NCI-H345 (cell line): ENCODE measurements around the gene KLK2.

Experiments
- DNase-seq: peaks from one replicate; lab custom pipeline; 2025; lab: John Stamatoyannopoulos, UW

The KLK2 gene

DNA sequence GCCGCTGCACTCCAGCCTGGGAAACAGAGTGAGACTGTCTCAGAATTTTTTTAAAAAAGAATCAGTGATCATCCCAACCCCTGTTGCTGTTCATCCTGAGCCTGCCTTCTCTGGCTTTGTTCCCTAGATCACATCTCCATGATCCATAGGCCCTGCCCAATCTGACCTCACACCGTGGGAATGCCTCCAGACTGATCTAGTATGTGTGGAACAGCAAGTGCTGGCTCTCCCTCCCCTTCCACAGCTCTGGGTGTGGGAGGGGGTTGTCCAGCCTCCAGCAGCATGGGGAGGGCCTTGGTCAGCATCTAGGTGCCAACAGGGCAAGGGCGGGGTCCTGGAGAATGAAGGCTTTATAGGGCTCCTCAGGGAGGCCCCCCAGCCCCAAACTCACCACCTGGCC lies at the start of gene KLK2:
TSS of gene KLK2 (plus strand) at position 384 of the 400 bp plus-strand sequence. CDS start 35 bp downstream, outside the sequence.
- no peak for DNase-seq

DNA sequence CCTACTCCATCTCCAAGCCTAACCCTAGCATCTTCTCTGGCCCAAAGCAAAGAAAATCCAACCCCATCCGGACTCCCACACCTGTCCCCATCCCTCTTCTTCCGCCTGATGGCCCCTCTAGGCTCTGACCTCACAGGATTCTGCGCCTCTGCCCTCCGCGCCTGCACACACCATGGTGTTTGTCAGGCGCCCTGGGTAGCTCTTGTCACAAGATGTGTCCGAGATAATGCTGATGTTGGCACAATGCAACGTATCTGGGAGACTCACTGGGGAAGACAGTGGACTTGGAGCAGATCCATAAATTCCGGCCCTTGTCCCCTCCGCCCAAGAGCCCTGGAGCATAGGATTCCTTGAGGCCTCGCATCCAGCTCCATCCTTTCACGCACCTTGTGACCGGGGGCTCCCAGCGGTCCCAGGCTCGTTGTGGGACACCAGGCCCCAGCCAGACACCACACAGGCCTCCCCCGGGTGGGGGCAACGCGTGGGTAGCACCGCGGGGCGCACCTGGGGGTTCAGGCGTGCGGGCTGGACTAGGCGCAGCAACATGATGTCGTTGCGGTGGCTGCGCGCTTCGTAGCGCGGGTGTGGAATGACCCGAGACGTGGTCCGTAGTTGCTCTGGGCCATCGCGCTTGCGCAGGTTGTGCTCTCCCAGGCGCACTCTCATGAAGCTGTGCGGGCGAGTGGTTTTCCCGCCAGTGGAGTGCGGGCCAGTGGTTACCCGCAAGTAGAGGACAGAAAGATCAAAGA lies 46.6 kb upstream of the KLK2 start:
- DNase-seq = no peak

DNA sequence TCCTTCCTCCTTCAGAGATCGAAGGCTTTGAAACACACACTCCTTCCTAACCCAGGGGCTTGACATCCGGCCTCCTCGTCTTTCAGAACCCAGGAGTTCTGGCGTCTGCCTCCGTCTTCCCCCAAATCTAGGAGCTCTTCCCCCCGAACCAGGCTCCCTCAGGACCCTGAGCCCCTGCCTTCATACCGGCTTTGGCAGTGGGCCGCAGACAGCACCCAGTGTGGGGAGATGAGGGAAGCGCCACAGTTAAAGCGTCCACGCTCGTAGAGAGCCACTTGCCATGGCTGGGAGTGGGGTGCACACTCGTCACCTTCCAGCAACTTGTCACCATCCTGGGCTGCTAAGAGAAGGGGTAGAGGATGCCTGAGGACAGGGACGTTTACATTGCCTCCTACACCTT lies 45.8 kb upstream of the KLK2 start:
- no peak for DNase-seq

DNA sequence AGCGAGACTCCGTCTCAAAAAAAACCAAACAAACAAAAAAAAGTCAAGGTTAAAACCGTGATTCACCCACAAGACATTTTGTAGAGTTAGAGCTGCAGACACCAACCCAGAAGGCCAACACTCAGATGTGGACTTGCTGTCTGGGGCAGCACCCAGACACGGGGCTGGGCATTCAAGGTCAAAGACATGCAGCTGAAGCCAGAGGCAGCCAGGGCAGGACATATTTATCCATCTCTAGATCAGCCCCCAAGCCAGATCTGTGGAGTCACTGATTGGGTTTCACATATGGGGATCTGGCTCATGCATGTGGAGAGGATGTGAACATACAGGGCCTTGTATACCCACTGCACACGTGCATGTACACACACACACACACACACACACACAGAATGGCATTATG lies 43.4 kb upstream of the KLK2 start:
- DNase-seq = no peak

DNA sequence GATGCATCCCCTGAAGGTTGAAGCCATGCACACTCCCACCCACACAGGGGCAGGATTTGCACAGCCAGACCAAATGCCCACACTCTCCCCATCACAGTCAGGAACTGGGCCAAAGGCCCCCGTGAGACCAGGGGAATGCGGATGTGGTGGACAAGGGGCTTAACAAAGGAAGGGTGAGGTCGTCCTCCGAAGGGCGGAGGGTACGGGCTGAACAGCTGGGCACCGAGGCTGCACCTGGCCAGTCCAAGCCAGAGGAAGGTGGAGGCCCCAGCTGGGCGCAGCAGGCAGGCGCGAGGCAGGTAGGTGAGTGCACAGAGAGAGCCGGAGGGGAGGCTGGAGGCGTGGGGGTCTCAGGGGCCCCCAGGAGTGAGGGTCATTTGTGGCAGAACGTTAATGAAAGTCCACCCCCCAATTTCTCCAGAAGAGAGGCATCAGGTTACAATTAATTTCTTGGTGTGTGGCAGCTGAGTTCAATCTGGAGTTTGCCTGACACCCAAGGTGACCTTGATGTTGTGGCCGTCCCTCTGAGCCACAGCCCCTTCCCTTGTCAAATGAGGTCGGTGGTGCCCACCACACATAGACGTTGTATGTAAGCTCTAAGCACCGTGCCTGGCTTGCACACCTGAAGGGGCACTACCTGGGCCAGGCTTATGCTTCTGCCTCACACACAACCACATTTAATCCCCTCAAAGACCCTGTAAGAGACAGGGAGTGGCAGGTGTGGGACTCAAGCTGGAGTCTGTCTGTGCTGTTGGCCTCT lies 42.8 kb upstream of the KLK2 start:
- no peak for DNase-seq

DNA sequence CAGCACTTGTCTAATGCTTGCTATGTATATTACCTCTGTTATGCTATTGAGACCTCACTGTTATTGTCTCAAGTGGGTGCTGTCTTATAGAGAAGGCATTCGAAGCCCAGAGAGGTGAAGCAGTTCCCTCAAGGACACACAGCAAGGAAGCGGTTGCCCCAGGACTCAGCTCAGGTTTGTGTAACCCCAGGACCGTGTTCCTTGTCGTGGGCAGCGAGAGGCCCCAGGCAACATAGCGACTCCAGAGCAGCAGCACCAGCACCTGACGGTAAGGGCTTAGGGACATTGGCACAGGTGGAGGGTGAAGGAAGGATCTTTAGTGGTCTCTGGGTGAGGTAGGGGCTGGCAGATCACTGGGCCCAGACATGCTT lies 42.2 kb upstream of the KLK2 start:
- no peak for DNase-seq

DNA sequence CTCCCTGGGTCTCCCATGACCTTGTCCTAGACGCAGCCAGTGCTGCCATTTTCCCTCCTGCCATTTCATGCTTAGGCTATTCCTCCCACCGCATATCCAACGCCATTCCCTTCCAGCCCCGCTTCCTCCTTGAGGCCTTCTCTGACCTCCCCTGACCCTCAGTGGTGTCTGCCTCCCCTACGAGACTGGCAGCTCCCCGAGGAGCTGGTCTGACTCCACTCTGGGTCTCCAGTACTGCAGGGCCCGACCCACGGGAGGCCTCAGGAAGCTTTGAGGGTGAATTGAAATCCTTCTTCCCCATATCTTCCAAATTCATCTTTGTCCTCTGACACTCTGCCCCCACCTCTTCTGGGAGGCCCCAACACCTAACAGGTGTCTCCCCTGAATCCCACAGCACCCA lies 40.6 kb upstream of the KLK2 start:
- DNase-seq = no peak

DNA sequence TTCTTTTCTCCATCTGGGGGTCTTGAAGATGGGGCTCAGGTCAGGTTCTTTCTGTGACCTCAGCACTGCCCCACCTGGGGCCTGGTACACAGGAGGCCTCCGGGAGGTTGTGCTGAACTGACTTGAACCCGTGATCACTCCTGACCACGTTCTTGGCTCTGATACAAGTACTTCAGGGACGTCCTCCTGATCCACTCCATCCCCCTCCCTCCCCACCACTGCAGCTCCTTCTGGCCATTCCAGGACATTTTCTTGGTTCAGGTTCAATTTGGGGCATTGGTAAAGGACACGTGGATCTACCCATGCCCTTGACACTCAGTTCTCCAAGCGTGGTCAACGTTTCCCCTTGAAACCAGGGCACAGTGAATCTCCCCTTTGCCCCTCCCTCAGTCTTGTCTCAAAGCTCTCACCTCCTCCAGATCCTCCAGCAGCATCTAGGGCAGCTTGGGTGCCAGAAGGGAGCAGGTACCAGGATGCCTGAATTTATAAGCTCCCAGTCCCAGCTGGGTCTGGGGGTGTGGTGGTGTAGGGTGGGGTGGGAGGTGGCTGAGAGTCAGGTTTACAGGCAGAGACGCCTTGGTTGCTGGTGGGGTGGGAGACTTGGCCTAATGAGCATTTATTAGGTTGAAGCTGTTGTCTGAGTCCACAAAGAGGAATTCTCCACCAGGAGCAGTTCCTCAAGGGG lies 40.0 kb upstream of the KLK2 start, which contains the start of gene KLK15:
TSS of gene KLK15 (minus strand) at position 458 of the 685 bp plus-strand sequence. CDS start 2,082 bp downstream, outside the sequence.
- DNase-seq = no peak

DNA sequence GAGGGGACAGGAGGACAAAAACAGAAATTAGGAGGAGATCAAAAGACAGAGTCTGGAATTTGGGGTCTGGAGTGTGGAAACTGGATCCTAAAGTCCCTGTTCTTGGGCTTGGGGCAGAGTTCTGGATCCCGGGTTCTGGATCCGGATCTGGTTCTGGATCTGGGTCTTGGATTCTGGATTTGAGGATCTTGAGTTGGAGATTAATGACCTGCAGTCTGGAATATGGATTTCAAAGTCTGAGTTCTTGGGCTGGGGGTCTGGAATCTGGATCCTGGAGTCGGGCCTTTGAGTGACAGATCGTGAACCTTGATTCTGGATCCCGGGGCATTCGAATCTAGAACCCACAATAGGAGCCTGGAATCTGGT lies 39.5 kb upstream of the KLK2 start:
- DNase-seq = no peak

DNA sequence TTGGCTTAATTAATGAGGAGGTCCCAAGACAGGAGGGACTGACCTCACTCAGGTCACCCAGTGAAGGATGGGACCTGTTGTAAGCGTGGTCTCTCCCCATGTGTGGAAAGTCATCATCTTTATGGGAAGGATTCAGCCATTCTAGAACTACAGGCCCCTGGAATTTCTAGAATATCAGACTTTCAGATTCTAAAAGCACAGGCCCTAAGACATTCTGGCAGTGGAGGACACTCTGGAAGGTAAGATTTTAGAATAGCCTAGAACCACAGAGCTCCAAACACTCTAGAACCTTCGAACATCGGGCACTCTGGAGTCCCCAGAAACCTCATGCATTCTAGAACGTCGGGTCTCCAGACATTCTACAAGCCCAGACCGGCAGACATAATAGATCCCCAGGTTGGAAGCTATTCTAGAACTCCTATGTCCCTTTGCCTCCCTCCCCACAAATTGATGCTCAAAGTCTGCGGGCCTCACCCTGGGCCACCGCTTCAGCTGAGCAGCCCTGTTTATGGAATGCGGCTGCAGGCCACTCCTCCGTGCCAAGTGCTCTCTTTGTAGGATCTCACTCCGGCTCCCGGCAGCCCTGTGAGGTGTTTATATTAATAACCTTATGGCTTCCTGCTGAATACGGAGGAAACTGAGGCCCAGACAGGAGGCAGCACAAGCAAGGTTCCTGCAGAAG lies 38.0 kb upstream of the KLK2 start:
- peak; percentile 26 for DNase-seq

DNA sequence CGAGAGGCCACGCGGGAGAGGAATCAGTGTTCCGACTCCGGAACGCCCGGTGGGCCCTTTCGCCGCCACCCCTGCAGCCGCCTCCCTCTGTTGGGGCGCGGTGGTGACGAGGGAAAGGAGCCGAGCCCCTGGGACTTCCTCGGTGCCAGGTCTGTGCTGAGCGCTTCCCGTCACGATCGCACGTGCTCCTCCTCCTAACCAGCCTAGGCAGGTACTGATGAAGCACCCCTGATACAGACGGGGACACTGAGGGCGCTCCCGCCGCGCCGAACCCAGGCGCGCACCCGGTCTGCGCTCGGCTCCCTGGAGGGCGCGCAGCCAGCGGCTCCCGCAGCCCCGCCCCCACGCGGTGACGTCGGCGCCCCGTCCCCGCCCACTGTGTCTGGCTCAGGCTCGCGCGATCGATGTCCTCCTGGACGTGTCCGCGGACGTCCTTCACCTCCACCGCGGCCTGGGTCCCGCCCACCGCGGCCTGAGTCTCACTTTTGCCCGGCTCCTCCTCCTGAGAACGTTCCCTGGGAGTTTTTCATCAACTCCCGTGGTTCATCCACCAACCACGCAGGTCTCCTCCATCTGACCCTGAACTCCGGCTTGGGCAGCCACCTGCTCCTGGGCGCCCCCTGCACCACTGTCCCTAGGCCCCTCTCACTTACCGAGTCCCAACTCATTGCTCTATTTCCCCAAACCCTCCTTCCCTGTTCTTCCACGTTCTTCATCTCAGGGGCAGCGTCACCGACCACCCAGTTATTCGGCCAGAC lies 37.3 kb upstream of the KLK2 start:
- peak; percentile 75 for DNase-seq

DNA sequence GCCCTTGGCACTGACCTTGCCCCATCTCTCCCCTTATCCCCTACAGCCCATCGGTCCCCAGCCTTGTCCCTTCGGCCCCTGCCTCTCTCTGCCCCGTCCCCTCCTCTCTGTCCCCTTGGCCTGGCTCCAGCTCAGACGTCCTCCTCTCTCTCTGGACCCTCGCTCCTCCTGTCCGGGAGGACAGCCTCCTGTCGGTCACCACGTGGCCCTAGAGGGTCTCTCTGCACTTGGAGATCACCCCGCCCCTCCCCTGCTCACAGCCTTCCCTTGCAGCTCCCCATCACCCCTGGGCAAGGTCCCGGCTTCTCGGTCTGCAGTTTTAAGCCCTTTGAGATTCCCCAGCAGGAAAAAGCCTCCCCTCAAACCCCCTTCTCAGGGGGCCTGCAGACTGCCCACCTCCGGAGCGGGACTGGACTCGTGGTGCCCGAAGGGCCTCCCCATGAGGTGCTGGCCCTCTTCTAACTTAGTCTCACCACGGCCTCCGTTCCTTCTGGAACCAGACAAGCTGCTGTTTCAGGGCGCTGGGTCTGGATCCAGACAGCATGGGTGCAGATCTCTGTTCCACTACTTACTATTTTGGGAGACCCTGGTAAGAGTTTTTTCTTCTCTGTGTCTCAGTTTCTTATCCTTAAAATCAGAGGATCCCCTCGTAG lies 36.6 kb upstream of the KLK2 start:
- DNase-seq = no peak

DNA sequence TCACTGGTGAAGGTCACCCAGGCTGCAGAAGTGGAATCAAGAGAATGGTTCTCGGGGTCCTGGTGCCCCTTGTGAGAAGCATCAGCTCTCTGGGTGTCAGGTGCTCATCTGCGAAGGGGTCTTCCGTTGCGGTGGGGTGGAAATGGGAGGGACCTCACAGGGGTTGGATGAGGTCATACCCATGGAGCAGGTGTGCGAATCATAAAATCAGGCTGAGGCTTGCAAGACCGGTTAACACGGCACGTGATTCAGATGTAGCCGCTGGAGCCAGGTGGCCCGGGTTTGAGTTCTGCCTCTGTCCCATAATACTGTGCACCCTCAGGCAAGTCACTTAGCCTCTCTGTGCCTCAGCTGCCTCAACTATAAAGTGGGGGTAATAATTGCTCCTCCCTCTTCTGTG lies 35.9 kb upstream of the KLK2 start:
- no peak for DNase-seq

DNA sequence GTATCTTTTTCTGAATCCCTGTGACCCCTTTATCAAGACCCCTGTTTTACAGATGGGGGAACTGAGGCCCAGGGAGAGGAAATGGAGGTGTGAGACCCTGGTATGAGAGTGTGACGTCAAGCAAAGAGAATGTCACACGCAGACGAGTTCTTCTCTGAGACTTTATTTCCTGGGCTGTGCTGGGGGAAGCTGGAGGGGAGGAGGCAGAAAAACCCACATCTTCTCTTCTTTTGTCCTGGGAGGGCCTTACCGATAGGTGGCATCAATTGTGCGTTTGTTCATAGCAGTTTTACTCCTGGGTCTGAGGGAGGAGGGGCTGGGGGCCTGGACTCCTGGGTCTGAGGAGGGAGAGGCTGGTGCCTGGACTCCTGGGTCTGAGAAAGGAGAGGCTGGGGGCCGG lies 35.0 kb upstream of the KLK2 start:
- peak; percentile 38 for DNase-seq

DNA sequence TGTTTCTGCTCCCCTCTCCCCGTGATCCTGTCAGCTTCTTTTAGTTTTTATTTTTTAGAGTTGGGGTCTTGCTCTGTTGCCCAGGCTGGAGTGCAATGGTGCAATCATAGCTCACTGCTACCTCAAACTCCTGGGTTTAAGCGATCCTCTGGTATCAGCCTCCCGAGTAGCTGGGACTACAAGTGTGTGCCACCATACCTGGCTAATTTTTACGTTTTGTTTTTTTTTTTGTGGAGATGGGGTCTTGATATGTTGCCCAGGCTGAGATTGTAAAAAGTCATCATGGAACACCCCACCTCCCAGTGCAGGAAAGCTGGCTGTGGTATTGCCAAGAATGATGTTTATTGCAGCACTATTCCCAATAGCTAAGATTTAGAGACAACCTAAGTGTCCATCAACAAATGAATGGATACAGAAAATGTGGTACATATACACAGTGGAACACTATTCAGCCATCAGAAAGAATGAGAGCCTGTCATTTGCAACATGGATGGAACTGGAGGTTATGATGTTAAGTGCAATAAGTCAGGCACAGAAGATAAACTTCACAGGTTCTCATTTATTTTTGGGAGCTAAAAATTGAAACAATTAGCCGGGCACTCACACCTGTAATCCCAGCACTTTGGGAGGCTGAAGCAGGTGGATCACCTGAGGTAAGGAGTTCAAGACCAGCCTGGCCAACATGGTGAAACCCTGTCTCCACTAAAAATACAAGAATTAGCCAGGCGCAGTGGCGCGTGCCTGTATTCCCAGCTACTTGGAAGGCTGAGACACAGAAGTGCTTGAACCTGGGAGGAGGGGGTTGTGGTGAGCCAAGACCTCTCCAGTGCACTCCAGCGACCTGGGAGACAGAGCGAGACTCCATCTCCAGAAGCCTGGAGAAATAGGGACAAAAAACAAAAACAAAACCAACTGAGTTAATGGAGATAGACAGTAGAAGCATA lies 33.3 kb upstream of the KLK2 start:
- DNase-seq = no peak

DNA sequence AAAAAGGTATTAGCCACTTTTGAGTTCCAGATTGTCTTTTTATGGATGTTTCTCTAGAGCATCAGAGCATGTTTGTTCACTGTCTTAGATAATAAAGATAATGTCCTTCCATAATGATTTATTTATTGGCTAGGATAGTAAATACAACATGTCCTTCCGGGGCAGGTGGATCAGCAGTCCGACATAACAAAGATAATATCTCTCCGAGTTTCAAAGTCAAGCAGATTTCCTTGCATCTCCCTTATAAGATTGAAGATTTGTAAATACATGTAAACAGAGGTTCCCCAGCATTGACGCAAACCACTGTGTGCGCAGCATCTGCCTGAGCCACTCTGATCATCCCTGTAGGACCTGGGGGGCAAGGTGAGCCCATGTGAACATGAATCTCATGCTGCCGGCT lies 31.1 kb upstream of the KLK2 start:
- DNase-seq = no peak

DNA sequence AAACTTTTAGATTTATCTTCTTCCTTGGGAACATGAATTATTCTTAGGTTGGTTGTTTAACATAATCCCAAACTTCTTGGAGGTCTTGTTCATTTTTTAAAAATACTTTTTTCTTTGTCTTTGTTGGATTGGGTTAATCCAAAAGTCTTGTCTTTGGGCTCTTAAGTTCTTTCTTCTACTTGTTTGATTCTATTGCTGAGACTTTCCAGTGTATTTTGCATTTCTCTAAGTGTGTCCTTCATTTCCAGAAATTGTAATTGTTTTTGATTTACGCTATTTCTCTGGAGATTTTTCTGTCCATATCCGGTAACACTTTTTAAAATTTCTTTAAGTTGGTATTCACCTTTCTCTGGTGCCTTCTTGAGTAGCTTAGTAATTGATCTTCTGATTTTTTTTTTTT lies 30.0 kb upstream of the KLK2 start:
- DNase-seq = no peak

DNA sequence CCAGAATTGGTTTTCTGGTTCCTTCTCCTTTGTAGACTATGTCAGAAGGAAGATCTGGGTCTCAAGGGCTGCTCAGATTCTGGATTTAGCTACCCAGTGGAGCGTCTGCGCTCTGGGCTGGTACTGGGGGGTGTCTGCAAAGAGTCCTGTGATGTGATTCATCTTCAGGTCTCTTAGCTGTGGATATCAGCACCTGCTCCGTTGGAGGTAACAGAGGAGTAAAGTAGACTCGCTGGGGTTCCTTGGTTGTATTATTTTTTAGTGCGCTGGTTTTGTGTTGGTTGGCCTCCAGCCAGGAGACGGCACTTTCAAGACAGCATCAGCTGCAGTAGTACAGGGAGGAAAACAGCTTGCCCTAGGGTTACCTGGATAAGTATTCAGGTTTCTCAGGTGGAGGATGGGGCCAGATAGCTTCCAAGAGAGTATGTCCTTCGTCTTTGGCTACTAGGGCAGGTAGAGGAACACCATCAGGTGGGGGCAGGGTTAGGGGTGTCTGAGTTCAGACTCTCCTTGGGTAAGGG lies 29.5 kb upstream of the KLK2 start:
- DNase-seq = peak; percentile 73

DNA sequence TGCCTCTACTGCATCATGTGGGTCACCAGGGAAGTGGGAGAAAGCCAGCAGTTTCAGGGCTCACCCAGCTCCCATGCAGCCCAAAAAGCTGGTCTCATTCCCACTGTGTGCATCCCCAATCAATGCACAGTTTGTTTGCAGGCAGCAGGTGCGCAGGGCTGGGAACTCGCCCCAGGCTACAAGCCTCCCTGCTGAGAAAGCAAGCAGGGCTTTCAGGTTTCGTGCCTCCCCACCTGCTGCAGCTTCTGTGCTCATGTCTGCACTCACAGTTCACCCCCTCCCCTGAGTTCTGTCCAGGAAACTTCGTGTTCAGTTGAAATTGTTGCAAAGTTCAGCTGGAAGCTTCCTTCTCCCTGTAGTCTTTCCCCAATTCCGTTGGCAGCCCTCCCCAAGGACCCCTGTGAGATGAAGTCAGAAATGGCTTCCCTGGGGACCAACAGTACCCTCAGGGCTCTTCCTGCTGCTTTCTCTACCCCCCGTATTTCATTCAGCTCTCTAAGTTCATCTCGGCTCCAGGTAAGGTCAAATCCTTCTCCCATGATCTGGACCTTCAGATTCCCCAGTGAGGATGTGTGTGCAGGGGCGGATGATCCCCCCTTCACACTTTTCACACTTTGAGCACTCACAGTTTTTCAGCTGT lies 28.8 kb upstream of the KLK2 start:
- DNase-seq = peak; percentile 92
